ENCODE data around the gene PGP. TPM values are rescaled to one million over a fixed set of nuclear protein-coding genes. Genes with fewer than 3 reads are reported as not detected.

Gene PGP
- total RNA-seq, 2 experiments from 2014 or later, result 19.4 to 22.9 TPM

DNA sequence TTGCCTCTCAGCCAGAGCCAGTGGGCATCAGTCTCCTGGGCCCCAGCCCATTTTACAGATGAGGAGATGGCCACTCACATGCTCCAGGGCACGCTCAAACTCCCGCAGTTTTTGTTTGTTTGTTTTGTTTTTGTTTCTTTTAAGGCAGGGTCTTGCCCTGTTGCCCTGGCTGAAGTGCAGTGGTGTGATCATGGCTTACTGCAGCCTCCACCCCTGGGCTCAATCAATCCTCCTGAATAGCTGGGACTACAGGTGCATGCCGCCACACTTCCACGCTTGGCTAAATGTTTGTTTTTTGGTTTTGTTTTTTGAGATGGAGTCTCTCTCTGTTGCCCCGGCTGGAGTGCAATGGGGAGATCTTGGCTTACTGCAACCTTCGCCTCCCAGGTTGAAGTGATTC is 12.3 kb upstream of the PGP start:
- Mint-ChIP-seq H3K36me3 (ENCODE audit: low read depth) (peaks cover 6% of the 10 kb centered on the region), H3K27ac (no peak overlapping the region), H3K4me1 (peaks cover 22% of the 10 kb centered on the region), H3K9me3 (no peaks in the 10 kb centered on the region), H3K4me3 (peak overlapping the region; percentile 16), H3K27me3 (no peaks in the 10 kb centered on the region)
- ChIA-PET CTCF (interaction anchor here (1.0 to 1.1 kb wide), 2 partner anchors 24 to 45 kb away, joined by 3 read pairs; partner anchors contain the start of gene ECI1), POLR2A (no interaction called here)
- no peak for DNase-seq

DNA sequence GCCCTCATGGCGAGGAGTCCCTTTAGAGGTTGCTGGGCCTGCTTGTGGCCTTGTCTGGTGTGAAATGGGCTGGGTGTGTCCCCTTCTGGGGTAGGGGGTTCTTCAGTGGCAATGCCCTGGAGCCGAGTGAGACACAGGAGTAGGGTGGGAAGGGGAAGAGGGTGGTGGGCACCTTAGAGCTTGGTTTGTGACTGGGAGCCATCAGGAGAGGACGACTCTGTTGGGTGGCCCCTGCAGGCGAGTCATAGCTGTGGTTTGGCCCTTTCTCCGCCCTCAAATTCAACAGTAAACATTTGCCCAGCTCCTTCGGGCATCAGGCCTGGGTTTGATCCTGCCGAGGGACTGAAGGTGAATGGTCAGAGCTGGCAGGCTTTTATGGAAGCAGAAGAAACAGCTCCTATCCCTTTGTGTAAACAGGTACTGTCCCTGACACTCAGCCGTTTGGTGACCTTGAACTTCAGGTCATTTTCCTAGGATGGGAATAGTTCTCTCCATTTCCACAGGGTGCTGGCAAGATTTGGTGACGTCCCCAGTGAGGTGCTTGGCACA is 11.7 kb upstream of the PGP start:
- Mint-ChIP-seq H3K4me1 (peaks cover 22% of the 10 kb centered on the region), H3K9me3 (no peaks in the 10 kb centered on the region), H3K4me3 (peak overlapping the region; percentile 30), H3K27me3 (no peaks in the 10 kb centered on the region), H3K27ac (peak overlapping the region; percentile 68), H3K36me3 (ENCODE audit: low read depth) (peaks cover 6% of the 10 kb centered on the region)
- no peak for DNase-seq
- ChIA-PET POLR2A (no interaction called here), CTCF (interaction anchor here (0.6 to 1.1 kb wide), 5 partner anchors 23 to 521 kb away, joined by 3 to 4 read pairs (median 3); partner anchors contain the start of gene ECI1)

DNA sequence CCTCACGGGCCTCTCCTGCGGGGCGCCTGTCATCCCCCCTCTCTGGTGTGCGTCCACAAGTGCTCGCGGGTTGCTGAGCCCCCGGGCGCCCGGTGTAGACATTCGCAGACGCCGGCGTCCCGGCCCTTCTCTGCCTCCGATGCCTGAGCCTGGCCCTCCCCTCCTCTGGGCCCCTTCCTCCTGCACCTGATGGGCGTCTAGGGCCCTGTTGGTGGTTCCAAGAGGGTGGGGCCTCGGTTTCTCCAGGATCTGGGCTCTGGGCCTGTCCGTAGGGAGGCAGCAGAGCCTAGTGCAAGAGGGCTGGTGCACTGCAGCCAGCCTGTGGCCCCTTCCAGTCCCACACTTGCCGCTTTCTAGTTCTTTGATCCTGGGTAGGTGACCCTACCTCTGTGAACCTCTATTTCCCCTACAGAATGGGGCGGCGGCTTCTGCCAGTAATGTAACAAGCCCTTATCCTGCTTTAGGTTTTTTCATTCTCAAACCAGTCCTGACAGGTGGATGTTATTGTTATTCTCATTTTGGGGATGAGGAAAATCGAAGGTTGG is 9.4 kb upstream of the PGP start:
- H3K27ac Mint-ChIP-seq, result peak overlapping the region; percentile 82
- H3K9me3 Mint-ChIP-seq, result no peaks in the 10 kb centered on the region
- peak overlapping the region; percentile 80 for H3K4me3 Mint-ChIP-seq
- DNase-seq, result peak; percentile 36
- H3K27me3 Mint-ChIP-seq, result no peaks in the 10 kb centered on the region
- H3K36me3 Mint-ChIP-seq (ENCODE audit: low read depth), result peaks cover 2% of the 10 kb centered on the region
- CTCF ChIA-PET, result interaction anchor here (0.6 to 1.2 kb wide), 2 partner anchors 17 to 24 kb away, joined by 3 read pairs; no protein-coding TSS in a partner anchor
- H3K4me1 Mint-ChIP-seq, result peaks cover 22% of the 10 kb centered on the region
- POLR2A ChIA-PET, result no interaction called here

DNA sequence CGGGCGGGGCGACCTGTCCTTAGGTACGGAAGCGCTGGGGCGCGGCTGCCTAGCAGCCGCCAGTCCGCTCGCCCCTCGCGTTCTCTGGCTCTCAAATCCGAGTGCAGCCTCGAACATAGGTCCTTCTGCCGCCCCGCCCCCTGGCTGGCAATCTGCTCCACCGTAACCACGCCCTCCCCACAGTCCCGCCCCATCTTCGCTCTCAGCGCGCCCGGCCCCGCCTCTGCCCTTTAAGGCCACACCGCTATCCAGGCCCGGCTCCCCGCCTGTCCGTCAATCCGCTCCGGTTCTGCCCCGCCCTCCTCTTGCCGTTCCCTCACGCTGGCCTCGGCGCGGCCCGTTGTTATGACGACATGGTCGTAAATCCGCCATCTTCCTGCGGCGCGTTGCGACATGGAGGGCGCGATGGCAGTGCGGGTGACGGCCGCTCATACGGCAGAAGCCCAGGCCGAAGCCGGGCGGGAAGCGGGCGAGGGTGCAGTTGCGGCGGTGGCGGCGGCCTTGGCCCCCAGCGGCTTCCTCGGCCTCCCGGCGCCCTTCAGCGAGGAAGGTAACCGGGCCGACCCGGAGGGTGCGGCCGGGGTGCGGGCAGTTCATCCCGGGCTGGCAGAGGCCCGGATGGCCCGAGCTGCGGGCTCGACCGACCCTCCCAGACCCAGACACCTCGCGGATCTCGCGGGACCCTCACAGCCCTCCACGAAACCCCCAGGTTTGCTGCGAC is 8.7 kb upstream of the PGP start, which contains the start of gene E4F1:
E4F1 (plus strand) TSS at position 371 of the 721 bp plus-strand sequence; CDS start at position 394, 23 bp downstream.
- Mint-ChIP-seq H3K4me3 (peak within 1 kb of the TSS; percentile 80), H3K4me1 (peaks cover 22% of the 10 kb centered on the region), H3K27ac (peak within 1 kb of the TSS; percentile 85), H3K36me3 (ENCODE audit: low read depth) (peaks cover 2% of the 10 kb centered on the region), H3K9me3 (no peaks in the 10 kb centered on the region), H3K27me3 (no peaks in the 10 kb centered on the region)
- POLR2A ChIA-PET, result no interaction called here
- peak; percentile 100 for DNase-seq
- CTCF ChIA-PET, result interaction anchor here (1.2 to 1.6 kb wide), 2 partner anchors 13 to 24 kb away, joined by 3 read pairs; partner anchors contain the start of gene BRICD5

DNA sequence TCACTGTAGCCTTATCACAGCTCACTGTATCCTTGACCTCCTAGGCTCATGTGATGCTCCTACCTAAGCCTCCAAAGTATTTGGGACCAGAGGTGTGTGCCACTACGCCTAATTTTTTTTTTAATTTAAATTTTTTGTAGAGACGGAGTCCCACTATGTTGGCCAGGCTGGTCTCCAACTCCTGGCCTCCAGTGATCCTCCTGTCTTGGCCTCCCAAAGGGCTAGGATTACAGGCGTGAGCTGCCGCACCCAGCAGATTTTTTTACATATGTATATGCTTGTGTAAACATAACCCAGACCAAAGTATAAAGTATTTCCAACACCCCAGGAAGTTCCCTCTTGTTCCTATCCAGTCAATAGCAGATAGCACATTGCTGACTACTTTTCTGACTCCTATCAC is 1.7 kb upstream of the PGP start:
- no peak for DNase-seq
- Mint-ChIP-seq H3K4me3 (peak overlapping the region; percentile 84), H3K4me1 (peaks cover 26% of the 10 kb centered on the region), H3K9me3 (no peaks in the 10 kb centered on the region), H3K36me3 (ENCODE audit: low read depth) (peaks cover 5% of the 10 kb centered on the region), H3K27me3 (no peaks in the 10 kb centered on the region), H3K27ac (peak overlapping the region; percentile 89)
- POLR2A ChIA-PET, result no interaction called here
- CTCF ChIA-PET, result no interaction called here

DNA sequence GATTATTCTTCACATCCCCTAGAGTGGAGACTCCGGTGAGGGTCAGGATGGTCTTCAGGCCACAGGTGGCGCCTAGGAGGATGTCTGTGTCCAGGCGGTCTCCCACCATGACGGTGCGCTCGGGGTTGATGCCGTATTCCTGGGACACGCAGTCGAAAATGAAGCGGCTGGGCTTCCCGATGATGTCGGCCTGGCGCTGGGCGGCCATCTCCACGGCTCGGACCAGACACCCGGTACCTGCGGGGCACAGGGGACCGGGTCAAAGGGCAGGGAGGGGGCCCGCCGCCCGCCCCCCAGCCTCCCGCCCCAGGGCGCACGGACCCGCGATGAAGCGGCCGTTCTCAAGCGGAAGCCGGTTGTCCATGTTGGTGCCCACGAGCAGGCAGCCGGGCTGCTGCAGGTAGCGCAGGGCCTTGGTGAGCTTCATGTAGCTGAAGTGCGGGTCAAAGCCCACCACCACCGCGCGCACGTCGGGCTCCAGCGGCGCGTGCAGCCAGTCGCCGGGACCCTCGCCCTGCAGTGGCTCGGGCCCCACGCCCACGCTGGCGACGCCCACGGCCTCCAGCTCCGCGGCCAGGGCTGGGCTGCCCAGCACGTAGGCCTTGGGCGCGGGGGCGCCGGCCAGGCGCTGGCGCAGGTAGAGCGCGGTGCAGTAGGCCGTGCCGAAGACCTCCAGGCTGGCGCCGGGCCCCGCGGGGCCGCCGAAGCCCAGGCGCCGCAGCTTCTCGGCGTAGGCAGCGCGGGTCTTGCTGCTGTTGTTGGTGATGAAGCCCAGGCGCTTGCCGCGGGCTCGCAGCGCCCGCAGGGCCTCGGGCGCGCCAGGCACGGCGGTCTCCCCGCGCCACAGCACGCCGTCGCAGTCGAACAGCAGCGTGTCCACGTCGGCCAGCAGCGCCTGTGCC is 572 bp downstream of the PGP start:
- Mint-ChIP-seq H3K27ac (peak overlapping the region; percentile 65), H3K9me3 (no peaks in the 10 kb centered on the region), H3K36me3 (ENCODE audit: low read depth) (peaks cover 5% of the 10 kb centered on the region), H3K4me3 (peak overlapping the region; percentile 77), H3K4me1 (peaks cover 26% of the 10 kb centered on the region), H3K27me3 (no peaks in the 10 kb centered on the region)
- ChIA-PET POLR2A (interaction anchor here (0.7 to 1.3 kb wide), 2 partner anchors 59 to 246 kb away, joined by 3 read pairs; partner anchors contain the start of genes TEDC2 and TRAF7), CTCF (interaction anchor here (0.5 to 1.4 kb wide), 3 partner anchors 8 to 474 kb away, joined by 3 read pairs; partner anchors contain the start of genes ECI1 and MLST8)
- DNase-seq, result no peak

DNA sequence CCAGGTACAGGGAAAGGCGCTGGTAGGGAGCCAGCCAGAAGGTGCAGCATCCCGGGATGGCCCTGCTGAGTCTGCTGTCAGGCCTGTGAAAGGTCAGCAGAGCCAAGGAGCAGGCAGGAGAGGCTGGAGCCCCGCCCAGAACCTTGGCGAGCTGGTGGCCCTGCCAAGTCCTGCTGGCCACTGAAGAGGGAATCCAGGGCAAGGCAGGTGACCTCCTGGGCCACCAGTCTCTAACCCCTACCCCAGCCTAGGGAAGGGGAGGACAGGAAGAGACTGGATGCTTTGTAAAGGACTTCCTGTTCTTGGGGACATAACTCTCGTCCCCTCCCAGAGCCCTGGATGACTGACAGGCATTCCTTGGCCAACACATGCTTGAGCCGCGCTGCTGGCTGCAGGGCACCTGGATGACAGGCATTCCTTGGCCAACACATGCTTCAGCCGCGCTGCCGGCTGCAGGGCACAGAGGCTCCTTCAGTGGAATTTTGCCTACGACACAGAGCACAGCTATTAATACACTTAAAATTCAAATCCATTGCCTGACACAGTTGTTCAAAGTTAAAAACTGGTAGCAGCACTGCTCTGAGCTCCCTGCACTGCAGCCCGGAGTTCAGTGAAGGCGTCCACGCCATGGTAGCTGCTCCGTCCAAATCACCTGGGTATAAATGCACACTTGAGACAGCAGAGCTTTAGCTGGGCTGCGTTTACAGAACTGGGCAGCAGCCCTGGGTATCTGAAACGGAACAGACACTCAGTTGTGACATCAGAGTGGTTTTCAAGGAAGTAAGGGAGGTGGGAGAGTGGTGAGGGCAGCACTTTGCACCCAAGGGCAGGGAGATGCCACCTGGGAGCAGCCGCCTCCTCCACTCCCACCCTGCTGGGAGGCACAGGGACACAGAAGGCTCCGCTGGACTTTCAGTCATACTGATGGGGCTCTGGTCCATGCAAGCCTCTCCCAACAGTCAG is 2.0 kb downstream of the PGP start:
- Mint-ChIP-seq H3K36me3 (ENCODE audit: low read depth) (peaks cover 10% of the 10 kb centered on the region), H3K27me3 (no peaks in the 10 kb centered on the region), H3K9me3 (no peaks in the 10 kb centered on the region), H3K4me1 (peaks cover 28% of the 10 kb centered on the region), H3K27ac (no peak overlapping the region), H3K4me3 (peak overlapping the region; percentile 77)
- ChIA-PET POLR2A (no interaction called here), CTCF (no interaction called here)
- no peak for DNase-seq

DNA sequence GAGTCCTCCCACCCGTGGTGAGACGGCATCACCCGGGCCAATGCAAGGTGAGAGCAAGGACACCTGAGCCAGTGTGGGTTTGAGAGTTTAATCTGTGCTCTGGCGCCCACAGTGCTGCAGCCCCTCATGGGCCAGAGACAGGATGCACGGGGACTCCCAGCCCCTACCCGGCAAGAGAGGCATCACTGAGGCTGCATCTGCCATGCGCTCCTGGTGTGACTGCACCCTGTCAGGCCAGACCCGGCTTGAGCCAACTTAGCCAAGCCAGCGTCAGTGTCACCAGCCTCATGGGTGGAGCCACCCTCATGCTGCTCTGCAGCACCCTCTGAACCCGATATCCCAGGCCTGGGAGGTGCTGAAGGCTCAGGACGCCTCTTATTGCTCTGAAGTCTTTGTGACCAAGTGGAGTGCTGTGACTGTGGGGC is 2.7 kb downstream of the PGP start:
- Mint-ChIP-seq H3K27ac (no peak overlapping the region), H3K36me3 (ENCODE audit: low read depth) (peaks cover 16% of the 10 kb centered on the region), H3K27me3 (no peaks in the 10 kb centered on the region), H3K9me3 (no peaks in the 10 kb centered on the region), H3K4me3 (peak overlapping the region; percentile 26), H3K4me1 (peaks cover 34% of the 10 kb centered on the region)
- DNase-seq, result no peak
- POLR2A ChIA-PET, result no interaction called here
- CTCF ChIA-PET, result no interaction called here

DNA sequence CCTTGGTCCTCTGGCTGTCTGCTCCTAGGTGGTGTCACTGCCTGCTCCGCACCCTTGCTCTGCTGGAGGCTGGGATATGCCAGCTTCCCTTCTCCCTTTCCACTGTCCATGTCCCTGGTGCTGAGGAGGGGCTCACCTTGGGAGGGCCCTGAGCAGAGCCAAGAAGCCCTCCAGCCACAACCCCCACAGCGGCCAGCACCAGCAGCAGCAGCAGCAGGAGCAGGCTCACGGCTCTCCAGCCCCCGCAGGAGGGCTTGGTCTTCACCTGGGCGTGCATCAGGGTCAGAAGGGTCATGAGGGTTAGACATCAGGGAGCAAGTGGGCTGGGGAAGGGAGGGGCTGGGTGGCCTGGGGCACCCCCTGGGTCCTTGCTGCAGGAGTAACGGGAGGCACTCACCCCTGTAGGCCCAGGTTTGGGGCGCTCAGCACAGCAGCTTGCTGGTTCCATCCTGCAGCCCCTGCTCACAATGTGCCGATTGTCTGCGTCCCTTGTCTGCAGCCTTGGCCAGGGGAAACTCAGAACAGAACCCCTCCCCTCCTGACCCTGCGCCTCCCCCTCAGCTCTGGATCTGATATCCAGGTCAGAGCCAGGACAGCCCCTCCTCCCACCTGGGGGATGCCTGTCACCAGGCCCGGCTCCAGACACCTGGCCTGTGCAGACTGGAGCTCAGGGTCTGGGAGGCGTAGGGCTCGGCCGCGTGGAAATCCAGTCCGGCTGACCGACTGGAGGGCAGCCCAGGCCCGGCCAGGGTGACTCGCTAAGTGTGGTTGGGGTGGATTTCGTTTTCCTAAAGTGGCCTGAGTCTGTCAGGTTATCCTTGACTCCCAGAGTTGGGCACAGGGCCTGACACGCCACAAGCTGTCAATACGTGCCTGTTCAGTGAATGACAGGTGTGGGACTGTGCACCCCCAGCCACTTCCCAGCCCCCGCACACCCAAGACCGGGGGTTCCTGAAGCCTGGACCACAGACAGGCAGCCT is 4.0 kb downstream of the PGP start, which contains the start of gene BRICD5:
BRICD5 (minus strand) TSS at position 478 of the 980 bp plus-strand sequence; CDS start at position 448, 30 bp downstream.
- H3K4me3 Mint-ChIP-seq, result no peak within 1 kb of the TSS
- H3K4me1 Mint-ChIP-seq, result peaks cover 35% of the 10 kb centered on the region

DNA sequence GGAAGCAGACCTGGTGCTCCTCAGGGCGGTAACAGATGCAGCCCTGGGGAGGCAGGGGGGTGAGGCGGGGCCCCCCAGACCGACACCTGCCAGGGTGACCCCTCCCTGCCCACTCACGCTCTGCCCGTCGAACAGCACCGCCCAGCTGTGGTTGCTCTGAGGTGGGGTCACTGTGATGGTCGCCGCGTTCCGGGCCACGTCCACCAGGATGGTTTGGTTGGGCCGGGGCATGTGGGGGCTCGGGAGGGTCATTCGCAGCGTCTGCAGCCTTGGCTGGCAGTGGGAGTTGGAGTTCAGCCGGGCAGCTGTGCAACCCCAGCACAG is 4.7 kb downstream of the PGP start:
- H3K27ac Mint-ChIP-seq, result no peak overlapping the region
- ChIA-PET POLR2A (no interaction called here), CTCF (interaction anchor here (1.2 kb wide), 1 partner anchor 12 kb away, joined by 3 read pairs; no protein-coding TSS in a partner anchor)
- no peaks in the 10 kb centered on the region for H3K27me3 Mint-ChIP-seq
- peaks cover 33% of the 10 kb centered on the region for H3K4me1 Mint-ChIP-seq
- DNase-seq, result no peak
- H3K9me3 Mint-ChIP-seq, result no peaks in the 10 kb centered on the region
- H3K4me3 Mint-ChIP-seq, result no peak overlapping the region
- peaks cover 20% of the 10 kb centered on the region for H3K36me3 Mint-ChIP-seq (ENCODE audit: low read depth)

More for the DNA sequence above, 4.0 kb downstream of the PGP start, which contains the start of gene BRICD5:
- Mint-ChIP-seq H3K27me3 (no peaks in the 10 kb centered on the region), H3K36me3 (ENCODE audit: low read depth) (peaks cover 20% of the 10 kb centered on the region), H3K27ac (no peak within 1 kb of the TSS), H3K9me3 (no peaks in the 10 kb centered on the region)
- ChIA-PET POLR2A (no interaction called here), CTCF (interaction anchor here (1.2 kb wide), 1 partner anchor 12 kb away, joined by 3 read pairs; no protein-coding TSS in a partner anchor)
- DNase-seq, result no peak
